BE2C (cell line): Measurements from ENCODE around the gene WDR91.

Experiments
- DNase-seq: peaks from one replicate; pipeline ENCODE4 v3.0.0-alpha.2; 2020
- H3K27me3 ChIP-seq: fragments of 250-450 bp; sonication (Bioruptor Pico); 2 replicates; pipeline ENCODE4 v1.5.1; 2020; ENCODE audit warnings: mild to moderate bottlenecking
- H3K36me3 ChIP-seq: fragments of 250-450 bp; sonication (Bioruptor Pico); 2 replicates; pipeline ENCODE4 v1.5.1; 2020; ENCODE audit warnings: mild to moderate bottlenecking
- H3K4me1 ChIP-seq: fragments of 250-450 bp; sonication (Bioruptor Pico); 2 replicates; pipeline ENCODE4 v1.5.1; 2020
- H3K4me3 ChIP-seq: 2 replicates; pipeline ENCODE4 v1.5.1; 2011; ENCODE audit warnings: low read depth, low read length
- H3K9me3 ChIP-seq: fragments of 250-450 bp; sonication (Bioruptor Pico); 2 replicates; pipeline ENCODE4 v1.5.1; 2020
- TF ChIP-seq, protein P1 (sequence below): IDR thresholded peaks from 2 replicates; pipeline ENCODE4 v1.5.1; 2012; ENCODE audit warnings: mild to moderate bottlenecking, low read depth, low read length

Gene WDR91

DNA sequence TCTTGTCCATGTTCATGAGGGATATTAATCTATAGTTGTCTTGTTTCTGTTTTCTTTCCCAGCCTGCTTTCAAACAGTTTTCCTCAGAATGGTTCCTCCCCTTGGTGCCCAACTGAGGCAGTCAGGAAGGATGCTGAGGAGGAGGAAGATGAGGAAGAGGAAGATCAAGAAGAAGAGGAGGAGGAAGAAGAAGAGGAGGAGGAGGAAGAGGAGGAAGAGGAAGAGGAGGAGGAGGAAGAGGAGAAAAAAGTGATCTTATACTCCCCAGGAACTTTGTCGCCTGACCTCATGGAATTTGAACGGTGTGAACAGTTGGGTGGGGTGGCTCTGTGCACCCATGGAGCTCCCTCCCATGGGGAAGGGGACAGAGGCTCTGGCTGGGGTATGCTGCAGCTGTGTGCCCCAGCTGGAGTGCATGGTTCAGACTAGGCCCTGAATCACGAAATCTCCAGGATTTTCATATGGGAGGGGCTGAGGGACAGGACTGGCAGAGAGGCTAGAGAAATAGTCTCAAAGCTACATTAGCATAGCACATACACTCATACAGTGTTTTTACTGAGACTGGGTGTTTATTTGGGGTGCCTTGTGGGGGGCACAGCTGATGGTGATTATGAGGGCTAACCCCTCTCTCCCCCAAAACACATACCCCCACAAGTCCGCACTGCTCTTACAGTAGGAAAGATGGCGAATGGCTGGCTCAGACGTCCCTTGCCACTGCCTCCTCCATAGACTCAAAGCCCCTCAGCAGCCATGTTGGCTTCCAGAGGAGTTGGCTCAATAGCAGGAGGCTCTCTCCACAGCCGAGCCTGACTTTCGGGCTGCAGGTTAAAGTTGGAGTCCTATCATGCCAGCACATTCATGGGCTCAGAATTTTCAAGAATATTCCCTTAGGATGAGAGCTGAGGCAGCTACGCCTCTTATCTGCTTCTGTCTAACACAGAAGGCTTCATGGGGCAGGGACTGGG is 34.2 kb upstream of the WDR91 start:
- Histone ChIP-seq H3K36me3 (no peaks in the 10 kb centered on the region), H3K4me1 (no peaks in the 10 kb centered on the region)
- TF ChIP-seq, protein P1, sequence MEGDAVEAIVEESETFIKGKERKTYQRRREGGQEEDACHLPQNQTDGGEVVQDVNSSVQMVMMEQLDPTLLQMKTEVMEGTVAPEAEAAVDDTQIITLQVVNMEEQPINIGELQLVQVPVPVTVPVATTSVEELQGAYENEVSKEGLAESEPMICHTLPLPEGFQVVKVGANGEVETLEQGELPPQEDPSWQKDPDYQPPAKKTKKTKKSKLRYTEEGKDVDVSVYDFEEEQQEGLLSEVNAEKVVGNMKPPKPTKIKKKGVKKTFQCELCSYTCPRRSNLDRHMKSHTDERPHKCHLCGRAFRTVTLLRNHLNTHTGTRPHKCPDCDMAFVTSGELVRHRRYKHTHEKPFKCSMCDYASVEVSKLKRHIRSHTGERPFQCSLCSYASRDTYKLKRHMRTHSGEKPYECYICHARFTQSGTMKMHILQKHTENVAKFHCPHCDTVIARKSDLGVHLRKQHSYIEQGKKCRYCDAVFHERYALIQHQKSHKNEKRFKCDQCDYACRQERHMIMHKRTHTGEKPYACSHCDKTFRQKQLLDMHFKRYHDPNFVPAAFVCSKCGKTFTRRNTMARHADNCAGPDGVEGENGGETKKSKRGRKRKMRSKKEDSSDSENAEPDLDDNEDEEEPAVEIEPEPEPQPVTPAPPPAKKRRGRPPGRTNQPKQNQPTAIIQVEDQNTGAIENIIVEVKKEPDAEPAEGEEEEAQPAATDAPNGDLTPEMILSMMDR: no peak

DNA sequence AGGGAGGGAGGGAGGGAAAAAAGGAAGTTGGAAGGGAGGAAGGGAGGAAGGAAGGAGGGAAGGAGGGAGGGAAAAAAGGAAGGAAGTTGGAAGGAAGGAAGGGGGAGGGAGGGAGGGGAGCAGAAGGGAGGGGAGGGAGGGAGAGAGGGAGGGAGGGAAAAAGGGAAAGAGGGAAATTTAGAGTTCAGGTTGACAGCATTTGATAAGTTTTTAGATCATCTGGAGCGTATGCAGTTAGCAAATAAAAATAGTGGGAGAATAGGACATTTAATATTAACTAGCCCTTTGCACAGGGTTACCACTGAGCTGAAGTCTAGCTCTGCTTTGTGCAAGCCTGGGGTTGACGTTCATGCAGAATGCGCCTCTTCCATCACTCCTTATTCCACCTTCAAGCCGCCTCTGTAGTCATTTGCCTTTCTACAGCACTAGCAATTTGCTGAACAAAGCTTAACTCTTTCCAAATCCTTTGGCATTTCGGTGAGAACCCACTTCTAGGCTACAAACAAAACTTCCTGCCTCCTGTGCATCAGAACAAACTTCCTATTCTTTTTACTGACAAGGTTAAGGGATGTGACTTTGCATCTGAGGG is 30.9 kb upstream of the WDR91 start:
- TF ChIP-seq, protein P1: no peak
- H3K9me3 ChIP-seq: no peaks in the 10 kb centered on the region
- H3K4me1 ChIP-seq: no peaks in the 10 kb centered on the region
- no peak overlapping the region for H3K4me3 ChIP-seq
- no peaks in the 10 kb centered on the region for H3K27me3 ChIP-seq
- no peak for DNase-seq
- H3K36me3 ChIP-seq: no peaks in the 10 kb centered on the region

More for the DNA sequence above, 34.2 kb upstream of the WDR91 start:
- H3K9me3 ChIP-seq: no peaks in the 10 kb centered on the region
- DNase-seq: no peak
- no peak overlapping the region for H3K4me3 ChIP-seq
- no peaks in the 10 kb centered on the region for H3K27me3 ChIP-seq

DNA sequence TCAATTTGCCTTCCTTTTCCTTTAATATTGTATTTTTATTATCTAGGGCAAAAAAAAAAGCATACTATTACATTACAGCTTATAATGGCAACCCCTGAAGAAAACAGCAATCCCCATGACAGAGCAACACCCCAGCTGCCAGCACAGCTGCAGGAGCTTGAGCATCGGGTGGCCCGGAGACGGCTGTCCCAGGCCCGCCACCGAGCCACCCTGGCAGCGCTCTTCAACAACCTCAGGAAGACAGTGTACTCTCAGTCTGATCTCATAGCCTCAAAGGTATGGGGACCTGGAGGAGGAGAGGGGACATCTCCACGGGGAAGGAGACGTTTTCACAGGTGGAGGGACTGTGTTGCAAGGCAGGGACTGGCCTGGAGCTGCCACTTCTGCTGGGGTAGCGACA is 29.1 kb upstream of the WDR91 start:
- DNase-seq: no peak
- Histone ChIP-seq H3K9me3 (no peaks in the 10 kb centered on the region), H3K4me1 (no peaks in the 10 kb centered on the region), H3K27me3 (no peaks in the 10 kb centered on the region), H3K36me3 (no peaks in the 10 kb centered on the region), H3K4me3 (no peak overlapping the region)
- TF ChIP-seq, protein P1: no peak

DNA sequence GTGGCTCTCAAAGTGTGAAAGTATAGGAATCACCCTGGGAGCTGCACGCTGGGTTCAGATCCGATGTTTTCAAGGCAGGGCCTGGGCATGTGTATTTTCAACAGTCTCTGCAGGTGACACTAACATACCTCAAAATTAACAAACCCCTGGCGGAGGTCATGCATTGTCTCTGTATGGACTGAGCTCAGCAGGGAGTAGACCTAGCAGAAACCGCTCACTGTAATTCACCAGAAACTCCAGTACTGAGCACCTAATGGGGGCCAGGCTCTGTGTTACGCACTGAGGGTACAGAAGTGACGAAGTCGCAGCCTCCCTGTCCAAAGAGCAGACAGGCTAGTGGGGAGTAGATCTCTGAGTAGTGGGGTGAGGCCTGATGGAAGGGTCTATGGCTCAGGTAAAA is 27.9 kb upstream of the WDR91 start:
- Histone ChIP-seq H3K4me1 (no peaks in the 10 kb centered on the region), H3K27me3 (no peaks in the 10 kb centered on the region), H3K9me3 (no peaks in the 10 kb centered on the region), H3K36me3 (no peaks in the 10 kb centered on the region), H3K4me3 (no peak overlapping the region)
- TF ChIP-seq, protein P1: no peak
- no peak for DNase-seq

DNA sequence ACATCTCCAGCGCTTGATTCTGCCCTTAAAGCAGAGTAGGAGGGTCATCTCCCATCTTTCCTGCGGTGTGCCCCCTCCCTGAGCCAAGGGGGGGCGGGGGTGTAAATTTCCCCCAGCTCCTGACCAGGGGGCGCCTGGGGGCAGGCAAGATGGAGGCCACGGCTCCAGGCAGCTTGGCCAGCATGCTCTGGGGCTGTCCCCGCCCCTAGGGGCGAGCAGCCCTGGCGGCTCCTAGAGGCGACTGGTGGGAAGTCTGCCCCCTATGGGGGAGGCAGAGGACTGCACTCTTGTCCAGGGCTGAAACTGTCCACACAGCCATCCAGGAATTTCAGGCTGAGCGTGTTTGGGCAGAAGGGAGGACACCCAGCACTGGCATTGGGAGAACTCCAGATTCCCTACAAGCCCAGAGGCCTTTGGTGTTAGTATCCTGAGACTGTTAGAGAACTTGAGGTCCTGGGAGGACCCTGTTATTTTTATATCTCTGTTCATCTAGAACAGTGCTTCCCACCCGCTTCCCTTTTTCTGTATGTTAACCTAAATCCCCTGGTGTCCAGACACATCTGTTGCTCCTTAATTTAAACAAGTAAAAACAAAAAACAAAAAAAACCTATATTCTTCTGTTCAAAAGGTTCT is 26.9 kb upstream of the WDR91 start:
- peak; percentile 39 for DNase-seq

More for the DNA sequence above, 26.9 kb upstream of the WDR91 start:
- Histone ChIP-seq H3K4me3 (no peak overlapping the region), H3K9me3 (no peaks in the 10 kb centered on the region), H3K4me1 (no peaks in the 10 kb centered on the region), H3K27me3 (no peaks in the 10 kb centered on the region), H3K36me3 (no peaks in the 10 kb centered on the region)
- TF ChIP-seq, protein P1: peak; percentile 69
